CD4-positive, alpha-beta T cell treated with Interleukin-15 for 4 hours (primary cell): ENCODE data around the gene SNRPB.

Experiments
- DNase-seq: peaks from one replicate; pipeline ENCODE4 v3.0.0-alpha.2; 2020; ENCODE audit warnings: low spot score

The SNRPB gene

DNA sequence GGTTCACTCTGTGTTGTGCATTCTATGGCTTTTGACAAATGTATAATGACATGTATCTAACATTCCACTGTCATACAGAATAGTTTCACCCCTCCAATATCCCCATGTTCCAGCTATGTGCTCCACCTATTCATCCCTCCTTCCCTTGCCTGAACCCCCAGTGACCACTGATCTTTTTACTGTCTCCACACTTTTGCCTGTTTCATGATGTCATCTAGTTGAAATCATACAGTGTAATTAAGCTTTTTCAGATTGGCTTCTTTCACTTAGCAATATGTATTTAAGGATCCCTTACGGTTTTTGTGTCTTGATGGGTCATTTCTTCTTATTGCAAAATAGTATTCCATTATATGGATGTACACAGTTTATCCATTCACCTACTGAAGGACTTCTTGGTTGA is 50.1 kb downstream of the SNRPB start:
- DNase-seq = no peak

DNA sequence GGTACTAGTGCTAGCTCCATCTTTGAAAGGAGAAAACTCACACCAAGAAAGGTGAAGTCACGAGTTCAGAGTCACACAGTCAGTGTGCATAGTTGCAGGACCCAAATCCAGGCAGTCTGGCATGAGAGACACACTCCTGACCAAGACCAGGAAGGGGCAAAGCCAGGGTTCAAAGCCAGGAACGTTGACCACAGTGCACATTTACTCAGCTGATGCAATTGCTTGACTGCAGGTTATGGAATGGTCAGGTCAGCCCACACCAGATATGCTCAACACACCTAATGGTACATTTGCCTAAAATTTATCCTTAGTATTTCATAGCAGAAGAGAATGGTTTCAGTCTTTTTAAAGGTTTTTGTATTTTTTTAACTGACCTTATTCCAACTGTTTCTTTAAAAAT is 52.2 kb downstream of the SNRPB start:
- no peak for DNase-seq

DNA sequence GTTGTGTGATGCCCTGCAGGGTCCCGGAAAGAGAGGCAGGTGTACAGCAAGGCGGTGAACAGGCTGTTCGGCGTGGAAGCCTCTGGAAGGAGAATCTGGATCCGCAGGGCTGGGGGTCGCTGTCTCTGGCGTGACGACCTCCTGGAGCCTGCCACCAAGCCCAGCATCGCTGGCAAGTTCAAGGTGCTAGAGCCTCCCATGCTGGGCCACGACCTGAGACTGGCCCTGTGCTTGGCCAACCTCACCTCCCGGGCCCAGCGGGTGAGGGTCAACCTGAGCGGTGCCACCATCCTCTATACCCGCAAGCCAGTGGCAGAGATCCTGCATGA is 53.4 kb downstream of the SNRPB start:
- no peak for DNase-seq

DNA sequence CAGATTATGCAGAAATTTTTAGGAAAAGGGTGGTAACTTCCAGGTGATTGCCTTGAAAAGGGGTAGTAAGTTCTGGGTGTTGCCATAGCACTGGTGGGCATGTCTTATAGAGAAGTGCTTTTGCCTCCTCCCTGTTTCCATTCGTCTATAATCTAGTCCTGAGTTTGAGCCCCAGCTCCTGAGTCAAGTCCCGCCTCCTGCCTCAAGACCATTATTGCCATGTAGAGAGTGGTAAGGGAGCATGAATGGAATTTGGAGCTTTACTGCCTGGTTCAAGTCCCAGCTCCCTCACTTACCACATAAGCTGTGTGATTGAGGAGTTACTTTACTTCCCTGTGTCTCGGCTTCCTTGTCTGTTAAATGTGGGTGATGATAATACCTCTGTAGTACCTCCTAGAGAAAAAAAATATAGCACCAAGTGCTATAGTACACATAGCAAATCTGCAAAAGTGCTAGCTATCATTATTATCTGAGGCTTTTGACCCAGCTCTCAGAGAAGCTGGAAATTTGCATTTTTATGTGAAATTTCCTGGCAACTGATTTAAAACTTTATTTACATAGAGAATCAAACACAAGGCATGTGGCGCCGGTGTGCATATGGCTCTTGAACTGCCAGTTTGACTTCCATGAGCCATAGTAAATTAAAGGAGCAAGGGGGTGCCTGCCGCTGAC is 53.9 kb downstream of the SNRPB start:
- no peak for DNase-seq
